ENCODE results near the gene NOP53. TPM values are rescaled to one million over a fixed set of nuclear protein-coding genes. Genes with fewer than 3 reads are reported as not detected.

The NOP53 gene
- total and polyA plus RNA-seq, 2 experiments from 2014 or later: 167 to 192 TPM

- H3K4me1 Mint-ChIP-seq: no peaks in the 10 kb centered on the region
- Histone ChIP-seq H4K20me1 (replicated peaks; ENCODE audit: insufficient read depth) (no peaks in the 10 kb centered on the region), H3F3A (replicated peaks; ENCODE audit: low read depth) (no peaks in the 10 kb centered on the region), H3K9me2 (ENCODE audit: insufficient read depth) (no peaks in the 10 kb centered on the region), H3K27me3 (ENCODE audit: insufficient read depth) (no peaks in the 10 kb centered on the region), H3K27ac (ENCODE audit: low read depth) (no peak overlapping the region), H3K4me3 (no peak overlapping the region), H2AFZ (no peak overlapping the region), H3K4me2 (no peak overlapping the region), H3K4me1 (ENCODE audit: insufficient read depth) (no peaks in the 10 kb centered on the region), H3K79me2 (replicated peaks; ENCODE audit: insufficient read depth) (no peaks in the 10 kb centered on the region), H3K36me3 (ENCODE audit: insufficient read depth) (no peaks in the 10 kb centered on the region)
- no peak overlapping the region for H3K27ac Mint-ChIP-seq
- H3K36me3 Mint-ChIP-seq (ENCODE audit: low read depth): no peaks in the 10 kb centered on the region; the same call in 2 of the 3 replicates
- ATAC-seq (no peak), DNase-seq (ENCODE audit: low spot score) (no peak)
- peaks cover 6% of the 10 kb centered on the region; the same call in 2 of the 3 replicates for H3K9me3 Mint-ChIP-seq
- no peak for TF ChIP-seq ZNF114 (CRISPR knock-in tag; IDR thresholded peaks at IDR 0.05)
- no peak for TF ChIP-seq CTCF (conservative IDR thresholded peaks at IDR 0.05; ENCODE audit: low read depth in 2 of 2)
- no peak for TF ChIP-seq POLR2AphosphoS5 (IDR thresholded peaks at IDR 0.05; ENCODE audit: low read depth)
- peaks cover 2% of the 10 kb centered on the region for H3K27me3 Mint-ChIP-seq (ENCODE audit: insufficient read depth, low read depth, poor library complexity)
- H3K4me3 Mint-ChIP-seq: no peak overlapping the region
These were observed 53.5 kb downstream of the NOP53 start for GRCh38 chr19:47798904-47799266.

- Mint-ChIP-seq H3K27me3 (ENCODE audit: insufficient read depth, low read depth, poor library complexity) (peaks cover 2% of the 10 kb centered on the region), H3K36me3 (ENCODE audit: low read depth) (no peaks in the 10 kb centered on the region), H3K4me1 (no peaks in the 10 kb centered on the region), H3K4me3 (no peak overlapping the region), H3K27ac (no peak overlapping the region), H3K9me3 (peaks cover 3% of the 10 kb centered on the region; the same call in 2 of the 3 replicates)
- Histone ChIP-seq H3K4me1 (ENCODE audit: insufficient read depth) (no peaks in the 10 kb centered on the region), H3F3A (replicated peaks; ENCODE audit: low read depth) (no peaks in the 10 kb centered on the region), H4K20me1 (replicated peaks; ENCODE audit: insufficient read depth) (no peaks in the 10 kb centered on the region), H3K27me3 (ENCODE audit: insufficient read depth) (no peaks in the 10 kb centered on the region), H3K4me2 (no peak overlapping the region), H3K36me3 (ENCODE audit: insufficient read depth) (no peaks in the 10 kb centered on the region), H3K4me3 (no peak overlapping the region), H2AFZ (no peak overlapping the region), H3K9me2 (ENCODE audit: insufficient read depth) (no peaks in the 10 kb centered on the region), H3K27ac (ENCODE audit: low read depth) (no peak overlapping the region), H3K79me2 (replicated peaks; ENCODE audit: insufficient read depth) (no peaks in the 10 kb centered on the region)
- ATAC-seq (no peak), DNase-seq (ENCODE audit: low spot score) (no peak)
- TF ChIP-seq ZNF462 (CRISPR knock-in tag; IDR thresholded peaks at IDR 0.05) (no peak), STAT1 (IDR thresholded peaks at IDR 0.05; ENCODE audit: unreplicated experiment) (no peak), NANOG (IDR thresholded peaks at IDR 0.05; ENCODE audit: borderline replicate concordance) (no peak), EZH2 (IDR thresholded peaks at IDR 0.05; ENCODE audit: low read depth, unreplicated experiment) (no peak), JUNB (IDR thresholded peaks at IDR 0.05; ENCODE audit: unreplicated experiment) (no peak), ZNF114 (CRISPR knock-in tag; IDR thresholded peaks at IDR 0.05) (no peak), POLR2AphosphoS5 (IDR thresholded peaks at IDR 0.05; ENCODE audit: low read depth) (no peak), CTCF (conservative IDR thresholded peaks at IDR 0.05; ENCODE audit: low read depth in 2 of 2) (no peak), ZNF331 (CRISPR knock-in tag; IDR thresholded peaks at IDR 0.05; ENCODE audit: low read depth) (no peak), ETS1 (IDR thresholded peaks at IDR 0.05) (no peak), CREB1 (CRISPR knock-in tag; IDR thresholded peaks at IDR 0.05; ENCODE audit: low read depth) (no peak)
These were observed 55.9 kb downstream of the NOP53 start for GRCh38 chr19:47801270-47801669.
